ENCODE measurements around the gene HEBP2. TPM values are rescaled to one million over a fixed set of nuclear protein-coding genes. Genes with fewer than 3 reads are reported as not detected.
A peak's percentile ranks its signal among the peaks of the same experiment; 100 is the strongest.

Gene HEBP2
- total and polyA plus RNA-seq, 2 of the 4 experiments (the other 2 are of a cell fraction) = 3.9 to 6.1 TPM

DNA sequence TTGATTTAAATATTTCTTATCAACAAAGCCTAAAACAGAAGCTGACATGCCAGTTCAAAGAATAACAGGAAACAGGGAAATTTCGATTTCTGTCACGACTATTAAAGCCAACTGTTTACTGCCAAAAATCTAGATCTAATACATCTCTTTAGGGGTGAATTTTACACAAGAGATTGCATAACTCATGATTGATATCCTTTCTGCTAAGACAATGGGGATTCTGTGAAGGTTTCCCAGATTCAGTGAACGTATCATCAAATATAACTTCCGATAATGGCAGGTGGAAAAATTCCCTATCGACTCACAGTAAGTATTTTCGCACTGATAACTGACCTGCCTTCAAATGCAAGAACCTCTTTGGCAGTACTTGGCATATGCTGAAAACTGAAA, 52.4 kb downstream of the HEBP2 start:
- no peak overlapping the region for H2BK120ac ChIP-seq (ENCODE audit: low read depth, low read length)
- no peak overlapping the region for H3K23ac ChIP-seq (ENCODE audit: low read depth, low read length)
- H3K4me1 ChIP-seq (ENCODE audit: control insufficient read depth, insufficient read depth, low read length) = 0 out of 2 replicates have a peak, but pooled peaks cover 2% of the 10 kb centered on the region
- H3K36me3 ChIP-seq (ENCODE audit: control insufficient read depth, insufficient read depth, low read length) = no peaks in the 10 kb centered on the region
- no peak overlapping the region for H2AFZ ChIP-seq (replicated peaks; ENCODE audit: low read length, poor library complexity)
- H2AK5ac ChIP-seq (ENCODE audit: low read depth, low read length) = no peak overlapping the region
- no peaks in the 10 kb centered on the region for H4K20me1 ChIP-seq (ENCODE audit: insufficient read depth, low read length)
- no peak overlapping the region for H2AK9ac ChIP-seq (replicated peaks; ENCODE audit: low read depth, low read length, poor library complexity)
- H3K14ac ChIP-seq (replicated peaks; ENCODE audit: low read depth, low read length) = no peak overlapping the region
- intact Hi-C loops (cut with micrococcal nuclease) (no loop called here), dilution Hi-C loops (cut with HindIII; ENCODE audit: low sequenced_read_pairs, unreplicated experiment) (no loop called here), in situ Hi-C loops (cut with MboI; ENCODE audit: low sequenced_read_pairs) (no loop called here)
- no peak overlapping the region for H3K9ac ChIP-seq (ENCODE audit: low read depth, low read length)
- H4K8ac ChIP-seq (ENCODE audit: low read depth in 2 of 2, low read length in 2 of 2) = no peak overlapping the region
- no peak overlapping the region for H4K91ac ChIP-seq (ENCODE audit: insufficient read depth, low read depth, low read length)
- H3K9me1 ChIP-seq (ENCODE audit: insufficient read depth, low read length) = peaks cover 4% of the 10 kb centered on the region; the same call in 1 of the 2 replicates
- H3K27ac ChIP-seq (ENCODE audit: insufficient read depth, low read length) = no peak overlapping the region
- ChIA-PET POLR2A (ENCODE audit: unreplicated experiment) (no interaction called here), CTCF (no interaction called here)
- no TSS peak for BruUV-seq (replicated peaks)
- no peak for ATAC-seq (ENCODE audit: low read depth)
- no peak overlapping the region for H3K56ac ChIP-seq (ENCODE audit: extremely low read depth, insufficient read depth, low read length)
- no peaks in the 10 kb centered on the region for H3K9me3 ChIP-seq (ENCODE audit: control insufficient read depth, insufficient read depth, low read length)
- 0 out of 2 replicates have a peak, but pooled peaks have one; percentile 1 for TF ChIP-seq CEBPB (IDR thresholded peaks at IDR 0.05; ENCODE audit: low read depth, low read length)
- TF ChIP-seq, protein P1, sequence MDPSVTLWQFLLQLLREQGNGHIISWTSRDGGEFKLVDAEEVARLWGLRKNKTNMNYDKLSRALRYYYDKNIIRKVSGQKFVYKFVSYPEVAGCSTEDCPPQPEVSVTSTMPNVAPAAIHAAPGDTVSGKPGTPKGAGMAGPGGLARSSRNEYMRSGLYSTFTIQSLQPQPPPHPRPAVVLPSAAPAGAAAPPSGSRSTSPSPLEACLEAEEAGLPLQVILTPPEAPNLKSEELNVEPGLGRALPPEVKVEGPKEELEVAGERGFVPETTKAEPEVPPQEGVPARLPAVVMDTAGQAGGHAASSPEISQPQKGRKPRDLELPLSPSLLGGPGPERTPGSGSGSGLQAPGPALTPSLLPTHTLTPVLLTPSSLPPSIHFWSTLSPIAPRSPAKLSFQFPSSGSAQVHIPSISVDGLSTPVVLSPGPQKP (IDR thresholded peaks at IDR 0.05; ENCODE audit: borderline replicate concordance, low read depth, low read length) = no peak
- no peak for TF ChIP-seq MXI1 (IDR thresholded peaks at IDR 0.05; ENCODE audit: borderline replicate concordance, low read depth, low read length)
- no peak for TF ChIP-seq BHLHE40 (IDR thresholded peaks at IDR 0.05; ENCODE audit: low read depth, low read length)
- no peak for TF ChIP-seq NFE2L2 (IDR thresholded peaks at IDR 0.05; ENCODE audit: low read depth, low read length)
- no peak for TF ChIP-seq CHD1 (IDR thresholded peaks at IDR 0.05; ENCODE audit: low read depth, low read length)
- TF ChIP-seq RCOR1 (IDR thresholded peaks at IDR 0.05; ENCODE audit: insufficient replicate concordance, low read length) = no peak
- TF ChIP-seq, protein P2, sequence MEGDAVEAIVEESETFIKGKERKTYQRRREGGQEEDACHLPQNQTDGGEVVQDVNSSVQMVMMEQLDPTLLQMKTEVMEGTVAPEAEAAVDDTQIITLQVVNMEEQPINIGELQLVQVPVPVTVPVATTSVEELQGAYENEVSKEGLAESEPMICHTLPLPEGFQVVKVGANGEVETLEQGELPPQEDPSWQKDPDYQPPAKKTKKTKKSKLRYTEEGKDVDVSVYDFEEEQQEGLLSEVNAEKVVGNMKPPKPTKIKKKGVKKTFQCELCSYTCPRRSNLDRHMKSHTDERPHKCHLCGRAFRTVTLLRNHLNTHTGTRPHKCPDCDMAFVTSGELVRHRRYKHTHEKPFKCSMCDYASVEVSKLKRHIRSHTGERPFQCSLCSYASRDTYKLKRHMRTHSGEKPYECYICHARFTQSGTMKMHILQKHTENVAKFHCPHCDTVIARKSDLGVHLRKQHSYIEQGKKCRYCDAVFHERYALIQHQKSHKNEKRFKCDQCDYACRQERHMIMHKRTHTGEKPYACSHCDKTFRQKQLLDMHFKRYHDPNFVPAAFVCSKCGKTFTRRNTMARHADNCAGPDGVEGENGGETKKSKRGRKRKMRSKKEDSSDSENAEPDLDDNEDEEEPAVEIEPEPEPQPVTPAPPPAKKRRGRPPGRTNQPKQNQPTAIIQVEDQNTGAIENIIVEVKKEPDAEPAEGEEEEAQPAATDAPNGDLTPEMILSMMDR (conservative IDR thresholded peaks at IDR 0.05; ENCODE audit: low read depth, low read length) = no peak
- H3K79me1 ChIP-seq (ENCODE audit: low read depth in 1 of 2, low read length in 2 of 2) = no peaks in the 10 kb centered on the region; a peak in 1 of 4 replicates
- H4K5ac ChIP-seq (ENCODE audit: low read depth, low read length) = no peak overlapping the region
- no peak overlapping the region for H3K4me3 ChIP-seq (ENCODE audit: insufficient read depth, low read depth, low read length)
- H3K4ac ChIP-seq (ENCODE audit: low read depth, low read length) = no peak overlapping the region
- no peak overlapping the region for H2BK15ac ChIP-seq (ENCODE audit: low read depth, low read length)
- no peak for DNase-seq
- no CpG with 5 or more reads among the region's 6 CpGs for WGBS, 2 experiments (ENCODE audit: extremely low coverage in 2 of 2, insufficient read length in 1 of 2)
- no peak overlapping the region for H3K18ac ChIP-seq (ENCODE audit: low read depth, low read length)
- H3K27me3 ChIP-seq (ENCODE audit: control insufficient read depth, insufficient read depth, low read length) = no peaks in the 10 kb centered on the region
- no peak overlapping the region for H2BK20ac ChIP-seq (ENCODE audit: low read depth, low read length)
- H2BK5ac ChIP-seq (ENCODE audit: low read depth, low read length, poor library complexity, severe bottlenecking) = no peak overlapping the region
- no peak overlapping the region for H3K4me2 ChIP-seq (ENCODE audit: low read depth, low read length)
